OCI-M1 (cell line): Measurements from ENCODE around the gene CTNNBL1.
A peak's percentile ranks its signal among the peaks of the same experiment; 100 is the strongest.
"Not testable (repeated sequence)": the region's sequence is repeated elsewhere in the genome, so short reads cannot be mapped to it uniquely, and the experiment has no call there.

Experiments
- DNase-seq: peaks from one replicate; lab custom pipeline; 2025; lab: John Stamatoyannopoulos, UW

Gene CTNNBL1

GRCh38 chr20:37693635-37694626, at the start of gene CTNNBL1:
Gene CTNNBL1 (plus strand): TSS chr20:37694030. CDS start chr20:37694123, 93 bp downstream.
- peak; percentile 98 for DNase-seq

GRCh38 chr20:37644605-37645004, 49.2 kb upstream of the CTNNBL1 start:
- no peak for DNase-seq

GRCh38 chr20:37647946-37648345, 45.9 kb upstream of the CTNNBL1 start:
- DNase-seq: no peak

- DNase-seq: no peak
These were observed 44.8 kb upstream of the CTNNBL1 start for GRCh38 chr20:37649017-37649416.

- no peak for DNase-seq
These were observed 44.0 kb upstream of the CTNNBL1 start for GRCh38 chr20:37649676-37650370.

GRCh38 chr20:37650661-37651060, 43.2 kb upstream of the CTNNBL1 start:
- DNase-seq: no peak

- DNase-seq: peak; percentile 61
These were observed 41.9 kb upstream of the CTNNBL1 start for GRCh38 chr20:37651932-37652331.

GRCh38 chr20:37656945-37657344, 36.9 kb upstream of the CTNNBL1 start:
- DNase-seq: no peak

- no peak for DNase-seq
These were observed 35.7 kb upstream of the CTNNBL1 start for GRCh38 chr20:37657924-37658804.

- no peak for DNase-seq
These were observed 32.3 kb upstream of the CTNNBL1 start for GRCh38 chr20:37661519-37661918.

- DNase-seq: no peak
These were observed 31.5 kb upstream of the CTNNBL1 start for GRCh38 chr20:37662308-37662707.

GRCh38 chr20:37664595-37664994, 29.2 kb upstream of the CTNNBL1 start:
- DNase-seq: not testable (repeated sequence)

- no peak for DNase-seq
These were observed 25.7 kb upstream of the CTNNBL1 start for GRCh38 chr20:37668166-37668565.

GRCh38 chr20:37669062-37669772, 24.6 kb upstream of the CTNNBL1 start:
- peak; percentile 21 for DNase-seq

GRCh38 chr20:37669773-37670236, 24.0 kb upstream of the CTNNBL1 start:
- no peak for DNase-seq

- DNase-seq: no peak
These were observed 23.5 kb upstream of the CTNNBL1 start for GRCh38 chr20:37670351-37670791.

GRCh38 chr20:37672143-37672542, 21.7 kb upstream of the CTNNBL1 start:
- DNase-seq: no peak

- DNase-seq: no peak
These were observed 20.4 kb upstream of the CTNNBL1 start for GRCh38 chr20:37673444-37673843.

GRCh38 chr20:37676440-37676839, 17.4 kb upstream of the CTNNBL1 start:
- no peak for DNase-seq

- DNase-seq: no peak
These were observed 15.6 kb upstream of the CTNNBL1 start for GRCh38 chr20:37677969-37678861.
